SK-N-SH (cell line): ENCODE results near the gene AGPAT3. TPM values are rescaled to one million over a fixed set of nuclear protein-coding genes. Genes with fewer than 3 reads are reported as not detected.

Experiments
- polyA plus RNA-seq, 3 experiments: library from polyadenylated mRNA; depleted of rRNA; stranded (reverse); fragments of >200 nt; gene quantifications; 2 replicates each; pipeline ENCODE4 v1.2.3, GENCODE V29; 2012
- small RNA-seq, 7 experiments: library from RNA; depleted of rRNA; stranded (forward); fragments of <200 nt; gene quantifications; one replicate each; pipeline ENCODE3, GENCODE V24; 2012

Gene AGPAT3
- polyA plus RNA-seq, 1 of the 3 experiments (the other 2 are of a cell fraction): 35.3 TPM

Small RNA genes lying within 50 kb of the gene (small RNA-seq; reads per million reads assigned to genes)
- gene RNU6-1150P (0 reads per million in 7 experiments), gene RNU6-859P (0 reads per million in 7 experiments)

Other genes with a start within 250 kb of the AGPAT3 start
- gene HSF2BP, start 205.7 kb upstream of the AGPAT3 start, polyA plus RNA-seq (2012; rRNA removed): 1.1 TPM in 2 replicates
- gene RRP1B, start 205.7 kb upstream of the AGPAT3 start, polyA plus RNA-seq (2012; rRNA removed): 9.6 and 10.4 TPM in 2 replicates
- gene PDXK, start 146.1 kb upstream of the AGPAT3 start, polyA plus RNA-seq (2012; rRNA removed): 85.7 and 89.2 TPM in 2 replicates
- gene CSTB, start 88.9 kb upstream of the AGPAT3 start, polyA plus RNA-seq (2012; rRNA removed): 64.5 and 101 TPM in 2 replicates
- gene RRP1, start 75.6 kb upstream of the AGPAT3 start, polyA plus RNA-seq (2012; rRNA removed): 12.0 and 22.7 TPM in 2 replicates
- gene TRAPPC10, start 147.1 kb downstream of the AGPAT3 start, polyA plus RNA-seq (2012; rRNA removed): 17.5 and 18.9 TPM in 2 replicates
- 6.0 and 6.9 TPM in 2 replicates for gene PWP2, start 242.2 kb downstream of the AGPAT3 start, polyA plus RNA-seq (2012; rRNA removed)